ENCODE measurements around the gene DOCK3.
"Not testable (repeated sequence)": the region's sequence is repeated elsewhere in the genome, so short reads cannot be mapped to it uniquely, and the experiment has no call there.

The DOCK3 gene

DNA sequence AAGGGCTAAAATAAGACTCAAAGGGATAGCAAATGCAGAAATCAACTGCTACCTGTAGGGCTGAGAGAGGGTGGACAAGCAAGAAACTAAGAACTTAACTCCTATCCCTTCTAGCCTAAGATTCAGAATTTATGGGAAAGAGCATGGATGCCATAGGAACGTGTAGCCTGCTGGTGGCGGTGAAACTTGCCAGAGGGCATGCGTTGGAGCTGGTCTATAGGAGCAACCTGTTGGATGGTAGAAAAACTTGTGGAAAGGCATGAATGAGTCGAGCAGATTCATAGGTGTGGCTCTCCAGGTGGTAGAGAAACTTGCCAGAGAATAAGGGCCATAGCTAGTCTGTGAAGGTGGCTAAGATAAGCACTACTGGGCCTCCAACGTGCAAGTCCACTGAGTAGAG lies 137.2 kb downstream of the DOCK3 start:
- no peak for DNase-seq

DNA sequence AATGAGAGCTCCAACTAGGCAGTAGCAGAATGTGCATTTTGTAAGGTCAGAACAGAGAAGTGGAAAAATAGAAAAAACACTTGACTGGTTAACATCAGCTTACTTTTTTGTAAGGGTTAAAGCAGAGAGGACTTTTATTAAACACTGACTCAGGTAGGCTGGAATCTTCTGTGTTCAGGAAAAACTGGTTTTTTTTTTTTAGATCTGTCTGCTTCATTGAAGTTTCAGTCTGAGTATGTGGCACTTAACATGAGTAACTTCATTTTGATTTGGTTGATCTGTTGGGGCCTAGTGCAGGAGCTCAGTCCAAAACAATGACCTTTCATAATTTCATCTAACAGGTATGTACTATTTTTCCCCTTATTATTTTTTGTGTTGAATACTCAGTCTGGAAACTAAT lies 141.1 kb downstream of the DOCK3 start:
- DNase-seq: no peak

DNA sequence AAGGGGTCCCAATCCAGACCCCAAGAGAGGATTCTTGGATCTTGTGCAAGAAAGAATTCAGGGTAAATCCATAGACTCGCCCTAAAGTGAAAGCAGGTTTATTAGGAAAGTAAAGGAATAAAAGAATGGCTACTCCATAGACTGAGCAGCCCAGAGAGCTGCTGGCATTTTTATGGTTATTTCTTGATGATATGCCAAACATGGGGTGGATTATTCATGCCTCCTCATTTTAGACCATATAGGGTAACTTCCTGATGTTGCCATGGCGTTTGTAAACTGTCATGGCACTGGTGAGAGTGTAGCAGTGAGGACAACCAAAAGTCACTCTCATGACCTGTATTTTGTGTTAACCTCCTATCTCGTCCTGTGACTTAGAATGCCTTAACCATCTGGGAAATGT lies 142.2 kb downstream of the DOCK3 start:
- no peak for DNase-seq

DNA sequence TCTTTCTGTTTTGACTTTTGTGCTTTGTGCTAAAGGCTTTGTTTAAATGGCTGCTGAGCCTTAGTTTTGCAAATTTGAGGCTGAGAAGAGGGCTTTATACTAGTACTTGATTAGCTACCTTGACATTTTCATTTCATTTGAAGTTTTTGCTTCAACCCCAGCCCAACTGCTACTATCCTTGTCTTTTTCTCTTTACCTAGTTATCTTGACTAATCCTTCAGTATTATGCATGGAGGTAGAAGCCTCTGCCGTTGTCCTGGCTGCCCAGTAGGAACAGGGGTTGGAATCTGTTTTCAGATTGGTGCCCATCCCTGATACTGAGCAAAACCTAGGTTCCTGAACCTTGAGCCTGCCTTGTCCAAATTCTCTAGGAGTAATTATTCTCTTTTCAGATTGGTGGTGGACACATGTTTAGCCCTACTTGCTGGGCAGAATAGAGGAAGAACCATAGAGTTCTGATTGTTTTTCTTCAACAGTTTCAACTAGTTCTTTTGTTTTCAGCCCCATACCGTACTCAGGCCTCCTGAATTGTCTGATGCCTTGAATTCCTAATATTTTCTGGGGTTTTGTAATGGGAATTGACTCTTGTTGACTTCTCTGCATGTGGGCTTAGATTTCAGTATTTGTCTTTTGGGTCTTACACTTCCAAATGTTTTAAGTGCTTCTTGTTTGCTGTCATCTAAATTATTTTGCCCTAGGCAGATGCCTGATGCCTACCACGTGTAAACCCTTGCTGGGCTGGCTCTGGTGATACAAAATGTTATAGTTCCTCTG lies 143.2 kb downstream of the DOCK3 start:
- no peak for DNase-seq

DNA sequence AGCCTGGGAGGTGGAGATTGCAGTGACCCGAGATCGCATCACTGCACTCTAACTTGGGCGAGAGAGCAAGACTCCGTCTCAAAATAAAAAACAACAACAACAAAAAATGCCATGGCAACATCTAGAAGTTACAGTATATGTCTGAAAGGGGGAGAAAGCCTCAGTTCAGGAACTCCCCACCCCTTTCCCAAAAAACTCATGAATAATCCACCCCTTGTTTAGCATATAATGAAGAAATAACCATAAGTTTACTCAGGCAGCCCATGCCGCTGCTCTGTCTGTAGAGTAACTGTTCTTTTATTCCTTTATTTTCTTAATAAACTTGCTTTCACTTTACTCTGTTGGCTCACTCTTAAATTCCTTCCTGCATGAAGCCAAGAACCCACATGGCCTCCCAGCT lies 145.2 kb downstream of the DOCK3 start:
- no peak for DNase-seq

DNA sequence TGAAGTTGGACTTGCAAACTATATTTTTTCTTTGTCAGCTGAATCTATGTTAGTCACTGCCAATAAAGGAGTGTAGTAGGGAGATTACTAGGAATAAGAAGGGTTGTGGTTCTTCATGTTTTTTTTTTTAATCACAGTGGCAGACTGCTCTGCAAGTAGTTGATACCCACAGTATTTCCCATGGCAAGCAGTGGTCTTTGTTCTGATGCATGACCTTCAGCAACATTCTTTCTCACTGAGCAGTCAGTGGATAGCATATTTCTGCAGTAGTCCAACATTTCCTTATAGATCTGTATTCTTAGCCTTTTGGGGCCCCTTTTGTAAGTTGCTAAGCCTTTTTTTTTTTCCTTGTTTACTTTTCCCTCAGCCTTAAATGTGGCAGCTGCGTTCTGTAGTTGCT lies 151.1 kb downstream of the DOCK3 start:
- DNase-seq: no peak

DNA sequence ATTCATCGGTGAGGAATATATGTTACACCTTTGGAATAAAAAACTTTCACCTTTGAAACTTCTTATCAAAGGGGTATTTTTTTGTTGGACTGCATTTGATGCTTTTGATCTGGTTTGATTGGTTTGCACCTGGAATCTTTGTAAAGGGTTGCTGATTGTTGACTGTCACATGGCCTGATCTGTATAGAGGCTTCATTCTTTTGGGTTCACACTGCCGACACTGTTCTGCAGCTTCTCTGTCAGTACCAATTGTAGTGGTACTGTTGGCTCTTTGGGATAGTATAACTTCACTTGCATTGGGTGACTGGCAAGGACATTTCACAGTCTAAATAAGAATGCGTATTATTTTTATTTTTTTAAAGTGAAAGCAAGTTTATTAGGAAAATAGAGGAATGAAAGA lies 155.7 kb downstream of the DOCK3 start:
- DNase-seq: no peak

DNA sequence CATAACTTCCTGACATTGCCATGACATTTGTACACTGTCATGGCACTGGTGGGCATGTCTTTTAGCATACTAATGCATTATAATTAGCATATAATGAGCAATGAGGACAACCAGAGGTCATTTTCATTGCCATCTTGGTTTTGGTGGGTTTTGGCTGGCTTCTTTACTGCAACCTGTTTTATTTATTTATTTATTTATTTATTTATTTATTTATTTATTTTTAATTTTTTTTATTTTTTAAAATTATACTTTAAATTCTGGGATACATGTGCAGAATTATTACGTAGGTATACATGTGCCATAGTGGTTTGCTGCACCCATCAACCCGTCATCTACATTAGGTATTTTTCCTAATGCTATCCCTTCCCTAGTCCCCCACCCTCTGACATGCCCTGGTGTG lies 156.3 kb downstream of the DOCK3 start:
- DNase-seq: not testable (repeated sequence)

DNA sequence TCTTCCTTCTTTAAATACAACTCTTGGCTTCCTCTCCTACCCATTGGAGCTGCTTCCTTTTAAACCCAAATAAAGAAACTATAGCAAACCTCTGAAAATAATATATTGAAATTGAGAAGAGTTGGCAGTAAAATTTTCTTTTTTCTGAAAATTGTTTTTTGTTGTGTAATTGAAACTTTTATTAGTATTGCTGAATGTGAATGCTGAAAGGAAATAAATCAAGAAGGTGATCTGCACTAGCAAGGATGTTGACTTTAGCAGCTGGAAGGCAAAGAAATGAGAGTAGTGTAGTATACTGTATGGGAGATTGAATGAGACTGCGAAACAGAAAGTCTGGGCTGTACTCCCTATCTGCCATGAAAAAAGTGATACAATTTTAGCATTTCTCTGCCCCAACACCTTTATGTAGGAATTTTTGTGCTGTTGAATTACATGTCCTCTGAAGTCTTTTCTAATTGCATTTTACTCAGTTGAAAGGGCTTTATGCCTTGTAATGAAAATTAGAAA lies 166.3 kb downstream of the DOCK3 start:
- no peak for DNase-seq

DNA sequence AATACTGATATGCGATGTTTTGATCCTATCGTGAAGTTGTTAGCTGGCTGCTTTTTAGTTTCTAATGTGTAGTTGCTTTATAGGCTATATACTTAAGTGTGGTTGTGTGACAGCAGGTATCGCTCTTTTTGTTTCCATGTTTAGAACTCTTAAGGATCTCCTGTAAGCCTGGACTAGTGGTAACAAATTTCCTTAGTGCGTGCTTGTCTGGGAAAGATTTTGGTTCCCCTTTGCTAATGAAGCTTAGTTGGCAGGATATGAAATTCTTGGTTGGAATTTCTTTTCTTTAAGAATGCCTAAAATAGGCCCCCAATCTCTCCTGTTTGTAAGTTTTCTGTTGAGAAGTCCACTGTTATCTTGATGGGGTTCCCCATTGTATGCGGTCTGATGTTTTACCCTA lies 173.6 kb downstream of the DOCK3 start:
- DNase-seq: no peak

DNA sequence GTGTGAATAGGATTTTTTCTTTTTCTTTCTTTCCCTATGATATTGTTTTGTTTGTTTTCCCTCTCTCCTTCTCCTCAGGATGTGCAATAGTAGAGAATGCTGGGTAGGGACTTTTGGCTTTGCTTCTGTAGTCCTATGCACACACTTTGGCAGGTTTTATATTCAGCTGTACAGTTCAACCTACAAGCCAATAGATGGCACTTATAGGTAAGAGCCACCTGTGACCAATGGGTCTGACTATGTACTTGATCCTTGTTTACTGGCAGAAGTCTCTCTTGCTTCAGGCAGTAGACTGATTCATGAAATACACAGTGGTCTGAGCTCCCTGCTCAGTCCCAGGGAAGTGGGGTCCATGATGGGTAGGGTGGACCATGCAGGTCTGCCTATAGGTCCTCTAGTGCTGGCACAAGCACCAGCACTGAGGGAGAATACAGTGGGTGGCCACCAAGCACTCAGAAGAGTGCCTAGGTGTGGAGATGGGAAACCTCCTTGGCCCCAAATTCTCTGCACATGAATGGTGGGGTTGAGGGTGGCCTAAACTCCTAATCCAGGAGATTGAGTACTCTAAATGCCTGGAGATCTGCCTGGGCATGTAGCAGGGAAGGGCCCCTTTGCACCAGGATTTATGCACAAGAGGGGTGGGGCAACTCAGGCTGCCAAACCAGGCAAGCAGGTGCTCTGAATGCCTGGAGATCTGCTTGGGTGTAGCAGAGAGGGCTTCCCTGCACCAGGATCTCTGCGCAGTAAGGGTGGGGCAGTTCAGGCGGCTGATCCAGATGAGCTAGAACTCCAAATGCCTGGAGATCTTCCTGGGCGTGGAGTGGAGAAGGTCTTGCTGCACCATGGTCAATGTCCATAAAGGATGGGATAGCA lies 176.1 kb downstream of the DOCK3 start:
- no peak for DNase-seq

DNA sequence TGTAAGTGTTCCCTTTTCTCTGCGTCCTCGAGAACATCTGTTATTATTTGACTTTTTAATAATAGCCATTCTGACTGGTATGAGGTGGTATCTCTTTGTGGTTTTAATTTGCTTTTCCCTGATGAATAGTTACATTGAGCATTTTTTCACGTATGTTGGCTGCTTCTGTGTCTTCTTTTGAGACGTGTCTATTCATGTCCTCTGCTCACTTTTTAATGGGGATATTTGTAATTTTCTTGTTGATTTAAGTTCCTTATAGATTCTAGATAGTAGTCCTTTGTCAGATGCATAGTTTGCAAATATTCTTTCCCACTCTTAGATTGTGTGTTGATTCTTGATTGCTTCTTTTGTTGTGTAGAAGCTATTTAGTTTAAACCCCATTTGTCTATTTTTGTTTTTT lies 179.2 kb downstream of the DOCK3 start:
- no peak for DNase-seq

DNA sequence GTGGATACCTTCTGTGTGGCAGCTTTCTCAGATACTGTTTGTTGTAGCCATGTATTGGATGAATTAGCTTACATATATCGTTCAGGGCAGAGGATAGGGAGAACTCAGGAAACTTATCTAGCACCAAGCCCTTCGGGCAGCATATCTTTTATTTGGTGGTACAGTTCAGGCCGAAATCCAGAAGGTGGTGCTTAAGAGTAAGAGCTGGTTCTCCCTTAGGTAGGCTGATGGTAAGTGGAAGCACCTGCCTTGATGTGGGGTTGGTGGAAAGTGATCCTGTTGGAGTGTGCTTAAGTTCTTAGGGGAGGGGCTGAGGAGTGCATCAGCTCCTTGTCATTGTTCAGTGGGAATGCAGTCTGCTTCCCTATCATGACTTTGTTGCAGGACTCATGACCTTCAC lies 187.5 kb downstream of the DOCK3 start:
- no peak for DNase-seq

DNA sequence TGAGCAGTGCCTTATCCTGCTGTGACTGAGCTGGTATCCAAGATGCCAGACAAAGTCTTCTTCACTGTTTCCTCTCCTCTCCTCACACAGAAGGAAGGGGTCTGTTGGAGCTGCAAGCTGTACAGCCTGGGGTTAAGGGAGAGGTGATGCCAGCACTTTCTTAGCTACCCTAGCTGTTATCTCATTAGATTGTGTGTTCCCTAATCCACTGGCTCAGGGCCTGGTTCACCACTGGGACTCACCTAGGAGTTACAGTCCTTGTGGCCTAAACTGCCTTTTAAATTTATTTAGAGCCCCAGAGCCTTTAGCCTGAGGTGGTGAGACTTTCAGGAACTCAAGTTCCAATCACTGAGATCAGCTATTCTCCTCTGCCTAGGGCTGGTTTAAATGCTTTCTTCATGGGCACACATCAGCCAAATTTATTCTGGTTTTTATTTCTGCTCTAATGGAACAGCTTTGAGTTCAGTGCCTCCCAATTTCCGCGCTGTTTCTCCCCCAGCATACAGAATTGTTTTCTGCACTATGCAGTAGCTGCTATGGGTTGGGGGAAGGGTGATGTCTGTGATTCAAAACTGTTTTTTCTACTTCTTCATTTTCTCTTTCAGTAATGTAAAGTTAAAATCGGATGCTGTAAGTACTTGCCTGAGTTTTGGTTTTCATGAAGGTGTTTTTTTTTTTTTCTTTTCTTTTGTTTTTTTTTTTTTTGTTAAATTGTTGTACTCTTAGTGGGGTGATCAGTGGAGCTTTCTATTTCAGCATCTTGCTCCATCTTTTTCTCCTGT lies 198.8 kb downstream of the DOCK3 start:
- DNase-seq: no peak

DNA sequence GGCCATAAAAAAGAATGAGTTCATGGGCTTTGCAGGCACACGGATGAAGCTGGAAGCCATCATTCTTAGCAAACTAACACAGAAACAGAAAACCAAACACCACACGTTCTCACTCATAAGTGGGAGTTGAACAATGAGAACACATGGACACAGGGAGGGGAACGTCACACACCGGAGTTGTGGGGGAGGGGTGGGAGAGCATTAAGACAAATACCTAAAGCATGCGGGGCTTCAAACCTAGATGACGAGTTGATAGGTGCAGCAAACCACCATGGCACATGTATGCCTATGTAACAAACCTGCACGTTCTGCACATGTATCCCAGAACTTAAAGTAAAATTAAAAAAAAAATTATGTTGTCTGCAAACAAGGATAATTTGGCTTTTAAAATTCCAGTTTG lies 200.1 kb downstream of the DOCK3 start:
- DNase-seq: not testable (repeated sequence)

DNA sequence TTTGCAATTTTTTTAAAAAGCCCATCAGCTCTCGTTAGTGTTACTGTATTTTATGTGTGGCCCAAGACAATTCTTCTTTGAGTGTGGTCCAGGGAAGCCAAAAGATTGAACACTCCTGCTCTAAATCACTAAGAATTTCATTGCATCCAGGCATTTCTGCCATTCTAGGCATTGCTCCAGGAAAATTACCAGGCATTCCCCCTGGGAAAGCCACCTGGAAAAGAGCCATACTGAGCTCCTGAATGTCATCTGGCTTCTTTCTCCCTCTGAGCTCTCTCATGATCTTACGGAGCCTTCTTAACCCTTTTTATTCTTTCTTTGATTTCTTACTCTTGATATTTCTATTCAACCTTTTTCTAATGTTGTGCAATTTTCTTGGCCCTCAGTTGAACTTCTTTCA lies 202.2 kb downstream of the DOCK3 start:
- no peak for DNase-seq

DNA sequence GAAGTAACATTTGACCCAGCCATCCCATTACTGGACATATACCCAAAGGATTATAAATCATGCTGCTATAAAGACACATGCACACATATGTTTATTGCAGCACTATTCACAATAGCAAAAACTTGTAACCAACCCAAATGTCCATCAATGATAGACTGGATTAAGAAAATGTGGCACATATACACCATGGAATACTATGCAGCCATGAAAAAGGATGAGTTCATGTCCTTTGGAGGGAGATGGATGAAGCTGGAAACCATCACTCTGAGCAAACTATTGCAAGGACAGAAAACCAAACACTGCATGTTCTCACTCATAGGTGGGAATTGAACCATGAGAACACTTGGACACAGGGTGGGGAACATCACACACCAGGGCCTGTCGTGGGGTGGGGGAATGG lies 208.0 kb downstream of the DOCK3 start:
- not testable (repeated sequence) for DNase-seq

DNA sequence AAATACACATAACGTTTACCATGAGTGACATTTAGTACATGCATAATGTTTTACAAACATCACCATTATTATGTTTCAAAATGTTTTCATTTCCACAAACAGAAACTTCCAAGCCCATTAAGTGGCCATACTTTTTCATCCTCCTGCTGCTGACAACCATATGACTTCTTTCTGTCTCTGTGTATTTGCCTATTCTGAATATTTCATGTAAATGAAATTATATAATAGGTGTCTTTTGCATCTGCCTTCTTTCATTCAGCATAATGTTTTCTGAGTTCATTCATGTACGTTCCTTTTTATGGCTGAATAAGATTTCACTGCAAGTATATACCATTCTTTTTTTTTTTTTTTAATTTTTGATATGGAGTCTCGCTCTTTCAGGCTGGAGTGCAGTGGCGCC lies 209.0 kb downstream of the DOCK3 start:
- DNase-seq: no peak

DNA sequence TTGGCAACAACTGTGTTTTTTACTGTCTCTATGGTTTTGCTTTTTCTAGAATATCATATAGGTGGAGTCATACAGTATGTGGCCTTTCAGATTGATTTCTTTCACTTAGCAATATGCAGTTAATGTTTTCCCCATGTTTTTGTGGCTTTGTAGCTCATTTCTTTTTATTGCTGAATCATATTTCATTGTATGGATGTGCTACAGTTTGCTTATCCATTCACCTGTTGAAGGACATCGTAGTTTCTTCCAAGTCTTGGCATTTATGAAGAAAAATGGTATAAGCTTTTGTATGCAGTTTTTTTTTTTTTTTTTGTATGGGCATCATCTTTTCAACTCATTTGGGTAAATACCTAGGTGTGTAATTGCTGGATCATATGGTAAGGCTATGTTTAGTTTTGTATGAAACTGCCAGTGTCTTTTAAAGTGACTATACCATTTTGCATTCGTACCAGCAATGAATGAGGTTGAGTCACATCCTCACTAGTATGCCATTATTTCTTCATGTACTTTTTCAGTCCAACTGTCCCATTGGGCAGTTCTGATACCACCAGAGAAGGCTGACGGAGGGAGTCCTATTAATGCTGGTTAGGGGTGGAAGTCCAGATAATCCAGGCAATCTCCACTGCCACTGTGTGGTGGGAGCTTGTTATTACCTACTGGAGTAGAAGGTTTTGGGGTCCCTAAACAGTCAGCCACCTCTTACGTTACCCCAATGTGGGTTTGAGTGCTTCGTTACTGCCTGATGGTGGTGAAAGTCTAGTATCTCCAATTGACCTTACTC lies 210.5 kb downstream of the DOCK3 start:
- DNase-seq: no peak

DNA sequence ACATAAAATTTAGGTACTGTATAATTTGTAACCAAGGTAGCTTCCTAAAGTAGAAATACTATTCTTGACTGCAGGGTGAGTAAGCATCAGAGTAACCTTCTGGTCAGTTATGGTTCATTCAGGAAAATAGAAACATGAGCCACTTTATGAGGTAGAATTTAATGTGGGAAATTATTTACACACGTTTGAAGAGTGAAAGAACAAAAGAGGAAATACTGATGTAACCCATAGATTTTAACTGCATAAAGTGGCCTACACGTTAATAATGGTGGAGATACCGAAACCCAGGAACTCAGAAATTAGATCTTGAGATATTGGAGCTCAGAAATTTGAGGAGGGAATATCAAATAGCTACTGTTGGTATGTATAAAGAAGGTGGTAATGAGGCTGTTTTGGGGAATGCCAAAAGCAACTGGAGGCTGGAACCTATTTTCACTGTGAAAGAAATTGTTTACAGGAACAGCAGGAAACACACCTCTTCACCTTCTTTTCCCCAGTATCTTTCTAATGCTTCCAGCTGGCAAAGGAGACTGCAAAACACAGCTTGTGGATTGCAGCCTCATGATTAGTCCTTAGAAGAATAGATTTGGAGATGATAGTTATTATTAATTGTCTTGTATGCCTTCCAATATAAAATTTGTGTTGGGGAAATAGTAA lies 216.1 kb downstream of the DOCK3 start:
- DNase-seq: no peak

DNA sequence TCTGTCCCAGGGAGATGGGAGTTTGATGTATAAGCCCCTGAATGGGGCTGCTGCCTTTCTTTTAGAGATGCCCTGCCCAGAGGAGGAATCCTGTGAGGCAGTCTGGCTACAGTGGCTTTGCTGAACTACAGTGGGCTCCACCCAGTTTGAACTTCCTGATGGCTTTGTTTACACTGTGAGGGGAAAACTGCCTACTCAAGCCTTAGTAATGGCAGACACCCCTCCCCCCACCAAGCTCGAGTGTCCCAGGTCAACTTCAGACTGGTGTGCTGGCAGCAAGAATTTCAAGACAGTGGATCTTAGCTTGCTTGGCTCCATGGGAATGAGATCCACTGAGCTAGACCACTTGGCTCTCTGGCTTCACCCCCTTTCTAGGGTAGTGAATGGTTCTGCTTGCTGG lies 226.4 kb downstream of the DOCK3 start:
- DNase-seq: not testable (repeated sequence)

DNA sequence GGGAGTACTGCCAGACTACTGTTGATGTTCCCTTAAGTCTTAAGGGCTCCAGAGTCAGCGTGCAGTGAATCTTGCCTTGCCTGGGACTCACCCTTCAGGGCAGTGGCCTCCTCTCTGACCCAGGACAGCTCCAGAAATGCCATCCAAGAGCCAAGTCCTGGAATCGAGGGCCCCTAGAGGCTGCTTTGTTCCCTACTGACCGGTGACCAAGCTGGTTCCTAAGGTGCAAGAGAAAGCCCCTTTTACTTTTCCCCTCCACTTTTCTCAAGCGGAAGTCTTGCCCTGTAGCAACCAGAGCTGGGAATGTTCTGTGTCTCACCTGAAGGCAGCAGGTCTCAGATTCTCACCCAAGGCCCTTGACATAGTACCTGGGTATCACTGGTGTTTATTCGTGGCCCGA lies 238.0 kb downstream of the DOCK3 start:
- no peak for DNase-seq
